Retinal pigment epithelial cell (primary cell): ENCODE measurements around the gene HRG.
"Not testable (repeated sequence)": the region's sequence is repeated elsewhere in the genome, so short reads cannot be mapped to it uniquely, and the experiment has no call there.

Source experiments
- DNase-seq: peaks from one replicate; pipeline ENCODE4 v3.0.0-alpha.2; 2010; ENCODE audit warnings: low read depth
- H3K4me3 ChIP-seq: 2 replicates; pipeline ENCODE4 v1.5.1; 2011; ENCODE audit warnings: mild to moderate bottlenecking, low read length, control low read depth, moderate library complexity
- TF ChIP-seq, protein P1 (sequence below): conservative IDR thresholded peaks from 2 replicates; pipeline ENCODE4 v1.5.1; 2011; ENCODE audit warnings: low read depth, low read length, control low read depth, inconsistent platforms

HRG gene

DNA sequence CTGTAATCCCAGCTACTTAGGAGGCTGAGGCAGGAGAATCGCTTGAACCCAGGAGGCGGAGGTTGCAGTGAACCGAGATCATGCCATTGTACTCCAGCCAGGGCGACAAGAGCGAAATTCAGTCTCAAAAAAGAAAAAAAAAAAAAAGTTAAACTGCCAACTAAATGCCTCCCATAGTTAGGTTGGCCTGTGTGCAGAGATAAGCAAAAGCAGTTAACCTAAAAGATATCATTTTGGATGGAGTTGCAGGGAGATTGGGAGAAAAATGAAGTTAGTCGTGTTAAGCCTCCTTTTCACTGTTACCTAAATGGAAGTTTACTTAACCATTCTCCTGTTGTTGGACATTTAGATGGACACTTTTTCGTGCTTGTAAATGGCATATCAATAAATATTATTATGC lies 37.1 kb upstream of the HRG start:
- TF ChIP-seq, protein P1, sequence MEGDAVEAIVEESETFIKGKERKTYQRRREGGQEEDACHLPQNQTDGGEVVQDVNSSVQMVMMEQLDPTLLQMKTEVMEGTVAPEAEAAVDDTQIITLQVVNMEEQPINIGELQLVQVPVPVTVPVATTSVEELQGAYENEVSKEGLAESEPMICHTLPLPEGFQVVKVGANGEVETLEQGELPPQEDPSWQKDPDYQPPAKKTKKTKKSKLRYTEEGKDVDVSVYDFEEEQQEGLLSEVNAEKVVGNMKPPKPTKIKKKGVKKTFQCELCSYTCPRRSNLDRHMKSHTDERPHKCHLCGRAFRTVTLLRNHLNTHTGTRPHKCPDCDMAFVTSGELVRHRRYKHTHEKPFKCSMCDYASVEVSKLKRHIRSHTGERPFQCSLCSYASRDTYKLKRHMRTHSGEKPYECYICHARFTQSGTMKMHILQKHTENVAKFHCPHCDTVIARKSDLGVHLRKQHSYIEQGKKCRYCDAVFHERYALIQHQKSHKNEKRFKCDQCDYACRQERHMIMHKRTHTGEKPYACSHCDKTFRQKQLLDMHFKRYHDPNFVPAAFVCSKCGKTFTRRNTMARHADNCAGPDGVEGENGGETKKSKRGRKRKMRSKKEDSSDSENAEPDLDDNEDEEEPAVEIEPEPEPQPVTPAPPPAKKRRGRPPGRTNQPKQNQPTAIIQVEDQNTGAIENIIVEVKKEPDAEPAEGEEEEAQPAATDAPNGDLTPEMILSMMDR = no peak
- H3K4me3 ChIP-seq = no peak overlapping the region
- no peak for DNase-seq

DNA sequence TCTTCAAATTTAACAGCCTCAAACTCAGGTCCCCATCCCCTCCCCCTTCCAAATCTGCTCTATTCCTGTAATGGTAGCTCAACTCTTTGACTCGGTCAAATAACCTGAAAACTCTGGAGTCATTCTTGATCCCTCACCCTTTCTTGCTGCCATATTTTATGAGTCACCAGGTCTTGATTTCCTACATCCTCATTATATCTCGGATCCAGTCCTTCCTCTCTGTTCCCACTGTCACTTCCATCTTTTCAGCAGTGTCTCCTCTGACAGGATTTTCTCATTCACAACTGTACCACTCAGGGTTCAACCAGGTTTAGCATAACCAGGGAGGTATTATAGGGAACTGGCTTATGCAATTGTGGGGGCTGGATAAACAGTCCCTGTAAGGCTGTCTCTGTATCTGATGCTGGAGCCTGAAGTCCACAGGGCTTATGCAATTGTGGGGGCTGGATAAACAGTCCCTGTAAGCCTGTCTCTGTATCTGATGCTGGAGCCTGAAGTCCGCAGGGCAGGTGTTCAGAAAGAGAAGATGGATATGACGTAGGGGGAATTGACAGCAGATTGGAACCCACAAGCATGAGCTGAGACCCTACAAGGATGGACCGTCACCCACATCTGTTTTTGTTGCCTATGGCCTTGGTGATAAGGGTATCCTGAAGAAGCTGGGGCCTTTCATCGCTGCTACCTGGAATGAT lies 34.7 kb upstream of the HRG start:
- TF ChIP-seq, protein P1 = no peak
- DNase-seq = no peak
- H3K4me3 ChIP-seq = no peak overlapping the region

DNA sequence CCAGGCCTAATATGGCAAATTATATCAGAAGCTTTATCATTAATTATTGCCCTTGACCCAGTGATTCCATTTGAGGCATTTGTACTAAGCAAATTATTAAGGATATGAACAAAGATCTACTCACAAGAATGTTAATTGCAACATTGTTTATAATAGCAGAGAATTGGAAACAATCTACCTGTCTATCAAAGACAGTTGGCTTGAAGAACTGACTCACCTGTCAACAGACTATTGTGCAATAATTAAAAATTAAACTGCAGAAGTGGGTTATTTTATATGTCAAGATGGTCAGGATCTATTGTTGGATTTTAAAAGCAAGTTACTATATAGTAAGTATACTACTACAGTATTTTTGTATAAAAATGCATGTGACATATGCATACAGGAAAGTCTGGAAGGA lies 32.3 kb upstream of the HRG start:
- DNase-seq = no peak

GRCh38 chr3:186634207-186634606 lies 31.6 kb upstream of the HRG start:
- DNase-seq, H3K4me3 ChIP-seq: not testable (repeated sequence)

More for the DNA sequence above, 32.3 kb upstream of the HRG start:
- TF ChIP-seq, protein P1 = no peak
- no peak overlapping the region for H3K4me3 ChIP-seq

DNA sequence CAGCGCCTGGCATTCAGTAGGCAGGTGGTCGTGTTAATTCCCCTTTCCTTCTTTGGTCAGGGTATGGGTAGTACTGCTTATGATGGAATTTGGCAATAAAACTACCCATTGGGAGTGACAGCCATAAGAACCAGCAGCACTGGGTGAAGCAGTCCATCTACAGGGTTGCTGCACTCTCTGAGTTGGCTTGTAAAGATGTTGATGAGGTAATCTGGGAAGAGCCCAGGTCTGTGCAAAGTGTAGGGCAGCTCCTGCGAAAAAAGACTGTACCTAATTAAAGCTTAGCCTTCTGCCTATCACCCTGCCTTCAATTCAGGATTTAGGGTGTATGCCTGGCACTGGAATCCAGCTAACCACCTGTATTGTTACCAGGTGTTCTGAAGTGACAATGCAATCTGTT lies 30.3 kb upstream of the HRG start:
- H3K4me3 ChIP-seq = no peak overlapping the region
- no peak for DNase-seq
- TF ChIP-seq, protein P1 = no peak

DNA sequence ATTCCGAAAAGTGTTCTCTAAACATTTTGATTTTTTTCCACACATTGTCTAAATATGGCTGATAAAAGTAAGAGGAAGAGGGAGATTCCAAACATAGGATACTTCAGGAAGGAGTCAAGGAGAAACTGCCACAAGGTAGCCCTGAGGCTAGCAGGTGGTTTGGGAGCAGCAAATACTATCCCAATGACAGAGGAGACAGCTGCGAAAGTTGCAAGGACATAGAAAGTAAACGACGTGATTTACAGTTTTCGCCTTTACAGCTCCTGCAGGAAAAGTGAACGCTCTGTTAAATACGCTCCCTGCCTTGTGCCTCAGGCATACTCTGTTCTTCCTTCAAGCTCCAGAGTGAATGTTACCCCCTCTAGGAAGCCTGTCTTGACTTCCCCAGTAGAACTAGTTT lies 29.3 kb upstream of the HRG start:
- DNase-seq = no peak
- TF ChIP-seq, protein P1 = no peak
- H3K4me3 ChIP-seq = no peak overlapping the region

- no peak overlapping the region for H3K4me3 ChIP-seq
- TF ChIP-seq, protein P1 = no peak
Observed at GRCh38 chr3:186637686-186638085, 28.1 kb upstream of the HRG start.

More at GRCh38 chr3:186637686-186638085, 28.1 kb upstream of the HRG start:
- DNase-seq = no peak
